Measurements from ENCODE around the gene WNK2.

- TF ChIP-seq CTCF (IDR thresholded peaks at IDR 0.05) (no peak), EZH2 (IDR thresholded peaks at IDR 0.05) (no peak)
These were observed 64.6 kb downstream of the WNK2 start for GRCh38 chr9:93248386-93249040.

Data from neural progenitor cell (in vitro differentiated cells).